COLO829 (cell line): ENCODE data around the gene RALGPS1.
"Not testable (repeated sequence)": the region's sequence is repeated elsewhere in the genome, so short reads cannot be mapped to it uniquely, and the experiment has no call there.

Experiments
- DNase-seq: peaks from one replicate; pipeline ENCODE4 v3.0.0; 2012; ENCODE audit warnings: low spot score

Gene RALGPS1

DNA sequence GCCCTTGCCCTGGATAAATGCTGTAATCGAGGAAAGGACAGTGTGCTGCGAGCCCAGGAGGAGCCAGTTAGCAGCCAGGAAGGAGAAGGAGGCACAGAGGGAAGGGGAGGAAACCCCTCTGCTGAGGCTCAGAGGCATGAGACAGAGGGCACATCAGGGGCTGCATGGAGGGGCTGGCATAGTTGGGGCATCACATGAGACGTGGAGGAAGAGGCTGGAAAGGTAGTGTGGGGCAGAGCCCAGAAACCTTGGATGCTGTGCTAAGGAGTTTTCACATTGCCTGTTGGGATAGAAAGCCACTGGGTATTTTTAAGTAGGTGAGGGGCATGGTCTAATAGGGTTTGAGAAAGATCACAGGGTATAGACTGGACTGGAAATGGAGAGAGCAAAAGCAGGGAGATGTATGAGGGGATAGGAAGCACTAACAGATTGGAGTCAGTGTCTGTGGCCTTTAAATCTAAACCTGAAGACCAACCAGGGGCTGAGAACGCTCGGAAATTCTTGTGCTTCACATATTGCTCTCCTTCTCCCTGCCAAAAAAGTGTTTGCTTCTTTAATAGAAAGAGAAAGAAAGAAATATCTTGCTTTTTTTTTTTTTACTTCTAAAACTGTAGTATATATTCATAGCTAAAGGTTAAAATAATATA lies 240.9 kb downstream of the RALGPS1 start:
- DNase-seq = no peak

DNA sequence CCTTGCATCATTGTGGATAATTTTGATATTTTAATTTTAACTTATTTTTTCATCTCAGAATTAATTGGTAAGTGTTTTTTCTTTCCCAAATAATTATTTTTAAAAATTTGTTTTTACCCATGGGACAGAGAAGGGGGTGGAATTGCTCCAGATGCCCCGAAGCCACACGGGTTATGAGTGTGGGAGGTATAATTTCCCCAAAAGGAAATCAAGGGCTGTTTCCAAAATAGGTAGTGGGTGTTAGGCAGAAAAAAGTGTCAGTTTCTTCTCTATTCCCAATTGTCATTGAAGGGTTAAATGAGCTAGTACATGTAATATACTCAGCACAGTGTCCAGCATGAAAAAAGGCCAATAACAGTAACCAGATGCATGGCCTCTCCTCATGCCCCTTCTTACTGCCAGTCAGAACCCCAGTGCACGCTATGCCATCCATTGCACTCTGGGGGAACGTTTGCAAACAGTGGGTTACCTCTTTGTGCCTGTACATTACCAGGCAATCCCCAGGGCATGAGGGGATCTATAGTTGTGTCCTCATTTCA lies 244.3 kb downstream of the RALGPS1 start:
- no peak for DNase-seq

- peak; percentile 76 for DNase-seq
Measured at GRCh38 chr9:127159325-127159801, 244.8 kb downstream of the RALGPS1 start.

GRCh38 chr9:127159949-127160610 lies 245.5 kb downstream of the RALGPS1 start:
- DNase-seq = no peak

- no peak for DNase-seq
Measured at GRCh38 chr9:127161081-127161624, 246.6 kb downstream of the RALGPS1 start.

DNA sequence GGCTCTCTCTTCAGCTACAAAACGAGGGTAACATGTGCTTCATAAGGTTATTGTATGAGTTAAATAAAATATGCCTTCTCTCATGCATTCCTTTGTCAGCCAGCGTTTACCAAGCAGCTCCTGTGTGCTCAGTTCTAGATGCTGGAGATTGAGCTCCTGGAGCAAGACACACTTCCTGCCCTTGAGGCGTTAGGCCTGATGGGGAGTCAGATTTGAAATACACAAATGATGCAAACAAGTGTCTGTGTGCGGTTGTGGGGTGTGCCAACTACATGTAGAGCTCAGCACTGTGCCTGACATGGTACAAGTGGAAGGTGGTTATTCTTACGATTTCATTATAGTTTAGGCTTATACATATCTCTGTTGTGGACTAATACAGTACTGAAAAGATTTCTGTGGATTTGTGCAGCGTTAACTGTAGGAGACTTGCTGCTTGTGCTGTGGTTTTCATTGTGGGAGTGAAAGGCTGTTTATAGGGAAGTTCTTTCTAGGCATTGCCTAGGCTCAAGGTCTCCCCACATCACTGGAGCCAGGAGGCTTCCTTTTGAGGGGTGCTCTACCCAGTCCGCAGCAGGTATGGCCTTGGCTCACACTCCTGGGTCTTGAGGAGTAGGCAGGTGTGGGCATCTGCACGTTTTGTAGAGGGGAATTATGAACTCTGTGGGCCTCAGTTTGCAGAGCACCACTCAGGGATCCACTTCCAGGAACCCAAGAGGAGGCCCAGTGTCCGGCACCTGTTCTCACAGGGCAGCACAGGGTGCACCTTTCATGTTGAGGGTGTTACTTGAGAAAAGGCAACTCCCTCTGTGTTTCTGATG lies 247.7 kb downstream of the RALGPS1 start:
- no peak for DNase-seq

DNA sequence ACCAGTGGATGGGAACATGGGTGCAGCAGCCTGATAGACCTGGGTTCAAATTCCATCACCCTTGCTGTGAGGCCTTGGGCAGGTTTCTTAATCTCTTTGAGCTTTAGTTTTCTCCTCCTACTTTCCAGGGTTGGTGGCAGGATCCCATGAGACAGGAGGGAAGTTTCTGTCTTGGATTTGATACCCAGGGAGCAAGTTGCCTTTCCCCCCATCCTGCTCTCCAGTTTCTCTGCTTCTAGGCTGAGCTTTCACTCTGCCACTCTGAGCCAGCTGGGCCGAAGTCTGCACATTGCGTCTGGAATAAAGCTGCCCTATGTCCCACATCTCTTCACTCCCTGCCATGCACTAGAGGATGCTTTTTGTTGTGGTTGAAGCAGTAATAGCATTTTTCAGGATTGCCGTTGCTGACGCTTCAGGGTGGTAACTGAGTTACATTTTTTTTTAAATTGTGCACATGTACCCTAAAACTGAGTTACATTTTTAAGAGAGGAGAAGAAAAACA lies 248.3 kb downstream of the RALGPS1 start:
- no peak for DNase-seq

DNA sequence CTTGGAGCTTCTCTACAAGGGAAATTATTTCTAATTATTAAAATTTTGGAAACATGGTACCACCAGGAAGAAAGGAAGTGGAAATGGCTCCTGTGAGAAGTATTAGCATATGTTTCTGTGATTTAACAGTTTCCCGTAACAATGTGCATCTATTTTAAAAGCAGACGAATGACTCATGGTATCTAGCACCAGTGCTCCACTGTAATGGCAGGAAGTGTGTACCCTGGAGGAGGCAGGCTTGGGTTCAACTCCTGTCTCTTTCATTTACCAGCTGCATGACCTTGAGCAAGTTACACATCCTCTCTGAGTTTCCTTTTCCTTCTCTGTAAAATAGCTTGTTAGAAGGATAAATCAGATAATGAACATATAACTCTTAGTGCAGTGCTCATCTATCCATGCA lies 248.8 kb downstream of the RALGPS1 start:
- DNase-seq = peak; percentile 75

DNA sequence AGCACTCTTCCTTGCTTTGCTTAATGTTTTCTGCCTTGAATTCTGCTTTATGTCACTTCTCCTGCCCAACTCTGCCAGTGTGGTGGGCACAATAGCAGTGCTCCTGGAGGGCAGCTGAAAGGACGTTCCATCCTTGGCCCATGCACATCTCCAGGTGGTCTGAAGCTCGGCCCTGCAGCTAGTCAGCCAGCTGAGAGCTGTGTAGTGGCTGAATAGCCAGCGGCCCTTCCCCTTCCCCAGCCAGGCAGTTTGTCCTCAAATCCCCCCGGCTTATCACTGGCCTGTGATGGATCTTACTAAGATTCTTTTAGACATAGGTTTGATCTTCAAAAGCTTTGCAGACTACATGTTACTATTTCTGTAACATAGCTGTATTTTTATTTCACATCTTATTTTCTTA lies 250.5 kb downstream of the RALGPS1 start:
- DNase-seq = no peak

- no peak for DNase-seq
Measured at GRCh38 chr9:127166111-127166510, 251.5 kb downstream of the RALGPS1 start.

DNA sequence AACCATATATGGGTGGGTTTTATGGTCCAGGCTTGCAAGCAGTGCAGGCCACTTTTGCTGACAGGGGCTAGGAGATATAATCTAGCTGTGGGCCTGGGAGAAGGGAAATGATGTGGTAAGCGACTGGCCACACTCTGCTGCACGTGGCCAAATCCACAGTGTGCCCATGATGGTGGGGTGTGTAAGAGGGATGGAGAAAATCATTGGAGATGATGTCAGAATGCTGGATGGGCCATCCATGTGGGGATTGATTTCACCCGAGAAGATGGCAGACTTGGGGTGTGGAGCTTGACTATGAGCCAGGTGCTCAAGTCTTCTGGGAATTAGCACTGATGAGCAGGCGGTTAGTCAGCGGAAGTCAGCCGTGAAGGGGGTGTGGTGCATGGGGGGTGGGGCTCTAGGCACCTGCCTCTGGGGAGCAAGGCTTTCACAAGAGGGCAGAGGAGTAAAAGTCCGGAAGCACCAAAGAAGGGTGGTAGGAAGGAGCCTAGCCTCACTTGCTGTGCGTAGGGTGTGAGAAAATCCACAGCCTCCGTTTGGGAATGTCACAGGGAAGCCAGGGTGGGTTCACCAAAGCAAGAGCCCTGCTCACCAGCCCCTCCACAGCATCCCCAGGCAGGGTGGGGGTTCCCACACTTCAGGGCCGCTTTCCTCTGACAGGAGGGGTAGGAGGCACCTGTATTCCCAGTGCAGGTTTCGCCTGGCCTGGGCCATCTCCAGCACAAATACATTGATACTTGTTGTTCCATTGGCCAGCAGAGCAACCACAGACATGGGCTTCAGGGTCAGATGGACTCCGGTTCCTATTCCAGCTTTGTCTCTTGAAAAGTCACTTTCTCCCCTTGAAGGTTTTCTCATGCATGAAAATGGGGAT lies 252.3 kb downstream of the RALGPS1 start:
- no peak for DNase-seq

GRCh38 chr9:127167560-127168326 lies 253.2 kb downstream of the RALGPS1 start:
- no peak for DNase-seq

GRCh38 chr9:127168756-127169574 lies 254.4 kb downstream of the RALGPS1 start:
- no peak for DNase-seq

GRCh38 chr9:127169575-127169883 lies 254.9 kb downstream of the RALGPS1 start:
- no peak for DNase-seq

GRCh38 chr9:127170103-127170502 lies 255.5 kb downstream of the RALGPS1 start:
- no peak for DNase-seq

GRCh38 chr9:127170652-127171051 lies 256.1 kb downstream of the RALGPS1 start:
- no peak for DNase-seq

DNA sequence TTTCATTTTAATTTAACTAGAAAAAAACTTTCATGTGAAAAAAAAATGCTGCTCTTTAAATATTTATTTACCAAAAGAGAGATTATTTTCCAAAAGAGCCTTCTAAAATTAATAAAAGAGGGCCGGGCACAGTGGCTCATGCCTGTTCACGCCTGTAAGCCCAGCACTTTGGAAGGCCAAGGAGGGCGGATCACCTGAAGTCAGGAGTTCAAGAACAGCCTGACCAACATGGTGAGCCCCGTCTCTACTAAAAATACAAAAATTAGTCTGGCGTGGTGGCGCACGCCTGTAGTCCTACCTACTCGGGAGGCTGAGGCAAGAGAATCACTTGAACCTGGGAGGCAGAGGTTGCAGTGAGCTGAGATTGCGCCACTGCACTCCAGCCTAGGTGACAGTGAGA lies 256.8 kb downstream of the RALGPS1 start:
- not testable (repeated sequence) for DNase-seq

DNA sequence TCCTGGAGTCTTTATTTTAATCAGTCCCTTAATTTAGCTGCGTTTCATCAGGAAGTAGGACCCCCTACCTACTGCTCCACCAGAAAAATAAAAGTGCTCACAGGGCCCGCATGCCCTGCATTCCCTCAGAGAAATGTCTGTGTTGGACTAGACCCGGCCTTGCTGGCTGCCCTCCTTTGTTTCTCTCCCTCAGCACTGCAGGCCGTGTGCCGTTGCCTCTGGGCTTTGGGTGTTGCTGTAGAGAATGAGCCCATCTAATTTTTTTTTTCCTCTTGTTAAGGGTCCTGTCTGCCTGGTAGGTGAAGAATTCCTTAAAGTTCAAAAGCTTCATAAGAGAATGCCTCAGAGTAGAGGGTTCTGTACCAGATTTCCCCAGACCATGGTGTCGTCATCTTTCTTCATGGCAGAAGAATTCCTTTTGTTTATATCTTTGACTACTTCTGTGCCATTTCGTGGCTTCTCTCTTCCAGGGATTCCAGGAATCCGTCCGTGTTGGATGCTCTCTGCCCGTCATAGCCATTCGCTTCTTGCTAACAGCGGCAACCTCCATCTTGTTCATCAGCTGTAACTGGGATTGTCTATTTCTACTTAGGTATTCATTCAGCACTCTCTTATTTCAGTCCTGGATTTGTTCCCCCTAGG lies 257.6 kb downstream of the RALGPS1 start:
- no peak for DNase-seq

GRCh38 chr9:127173063-127173462 lies 258.5 kb downstream of the RALGPS1 start:
- DNase-seq = no peak
